GM18951 (cell line): ENCODE results near the gene HS1BP3.

ENCODE experiments used
- POLR2A ChIP-seq: IDR thresholded peaks from 4 replicates; pipeline ENCODE4 v1.6.1; 2011; ENCODE audit warnings: mild to moderate bottlenecking; ENCODE audit not compliant: insufficient read length, insufficient read depth; ENCODE audit errors: extremely low read depth
- in situ Hi-C: fragments of 300-500 bp; cut with MboI; formaldehyde crosslinking; loops from one replicate; pipeline ENCODE4 v1.12.0; 2022; ENCODE audit warnings: low sequenced_read_pairs, mixed read lengths, inconsistent platforms; ENCODE audit not compliant: unreplicated experiment

The HS1BP3 gene

DNA sequence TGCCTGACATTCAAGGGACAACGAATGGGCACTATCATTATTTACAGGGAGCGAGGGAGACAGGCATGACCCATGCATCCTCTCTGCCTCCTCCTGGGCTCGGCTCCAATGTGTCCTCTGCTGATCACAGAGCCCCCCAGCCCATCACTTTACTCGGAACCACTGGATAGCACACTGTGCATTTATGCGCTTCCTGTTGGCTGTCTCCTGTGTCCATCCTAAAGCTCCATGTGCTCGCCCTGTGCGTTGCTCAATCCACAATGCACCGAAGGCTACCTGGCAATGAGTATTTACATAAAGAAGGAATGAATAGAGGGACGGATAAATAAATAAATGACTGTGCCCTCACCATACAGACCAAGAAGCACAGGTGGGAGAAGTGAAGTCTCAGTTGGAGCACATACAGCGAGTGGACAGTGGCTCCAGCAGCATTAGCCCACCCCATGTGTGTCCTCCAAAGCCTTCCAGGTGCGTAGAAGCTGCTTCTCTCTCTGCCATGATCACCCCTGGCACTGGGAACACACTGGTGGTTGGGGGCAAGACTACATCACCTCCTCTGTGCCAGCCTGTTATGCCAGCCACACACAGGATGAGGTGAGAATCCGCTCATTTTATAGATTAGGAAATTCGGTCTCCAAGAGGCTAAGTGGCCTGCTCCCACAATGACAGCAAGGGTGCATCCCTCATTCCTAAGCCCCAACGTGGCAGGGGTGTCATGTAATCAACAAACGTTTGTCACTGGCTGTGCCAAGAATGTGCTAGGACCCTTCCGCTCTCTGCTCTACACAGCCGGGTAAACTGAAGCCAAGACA is 13.7 kb upstream of the HS1BP3 start:
- in situ Hi-C loops, result loop anchor here (10.0 kb wide), 1 partner anchor 300 kb away; no protein-coding TSS in a partner anchor
- no peak for TF ChIP-seq POLR2A

GRCh38 chr2:20664071-20664390 is 13.1 kb upstream of the HS1BP3 start:
- no peak for TF ChIP-seq POLR2A
- in situ Hi-C loops, result loop anchor here (10.0 kb wide), 1 partner anchor 301 kb away; no protein-coding TSS in a partner anchor

- TF ChIP-seq POLR2A, result no peak
- in situ Hi-C loops, result loop anchor here (10.0 kb wide), 1 partner anchor 301 kb away; no protein-coding TSS in a partner anchor
These were observed 12.5 kb upstream of the HS1BP3 start for GRCh38 chr2:20663196-20664070.

DNA sequence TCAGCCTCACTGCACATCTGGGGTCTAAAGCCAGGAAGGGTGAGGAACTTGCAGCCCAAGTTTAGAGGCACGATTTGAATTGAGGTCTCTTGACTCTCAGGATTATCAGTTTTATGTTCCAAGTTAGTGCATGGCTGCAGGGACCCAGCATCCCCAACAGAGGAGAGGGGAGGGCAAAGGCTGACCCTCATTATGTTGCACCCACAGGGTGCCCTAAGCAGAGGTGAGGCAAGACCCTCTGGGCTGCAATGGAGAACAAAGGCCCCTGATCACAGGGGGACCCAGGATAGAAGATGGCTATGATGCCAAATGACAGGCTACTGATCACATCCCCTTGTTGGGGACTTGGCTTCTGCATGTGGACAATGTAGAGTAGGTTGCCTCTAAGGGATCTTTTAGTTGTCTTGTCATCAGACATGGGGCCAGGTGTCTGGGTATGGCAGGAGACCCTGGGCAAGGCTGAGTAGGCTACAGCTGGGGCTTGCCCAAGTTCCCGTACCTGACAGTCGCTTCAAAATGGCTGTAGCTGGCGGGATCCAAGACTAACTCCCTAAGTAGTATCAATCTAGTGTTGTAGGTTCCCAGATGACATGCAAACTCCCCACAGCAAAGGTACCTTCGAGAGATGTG is 11.5 kb upstream of the HS1BP3 start:
- in situ Hi-C loops, result loop anchor here (10.0 kb wide), 1 partner anchor 302 kb away; no protein-coding TSS in a partner anchor
- no peak for TF ChIP-seq POLR2A

DNA sequence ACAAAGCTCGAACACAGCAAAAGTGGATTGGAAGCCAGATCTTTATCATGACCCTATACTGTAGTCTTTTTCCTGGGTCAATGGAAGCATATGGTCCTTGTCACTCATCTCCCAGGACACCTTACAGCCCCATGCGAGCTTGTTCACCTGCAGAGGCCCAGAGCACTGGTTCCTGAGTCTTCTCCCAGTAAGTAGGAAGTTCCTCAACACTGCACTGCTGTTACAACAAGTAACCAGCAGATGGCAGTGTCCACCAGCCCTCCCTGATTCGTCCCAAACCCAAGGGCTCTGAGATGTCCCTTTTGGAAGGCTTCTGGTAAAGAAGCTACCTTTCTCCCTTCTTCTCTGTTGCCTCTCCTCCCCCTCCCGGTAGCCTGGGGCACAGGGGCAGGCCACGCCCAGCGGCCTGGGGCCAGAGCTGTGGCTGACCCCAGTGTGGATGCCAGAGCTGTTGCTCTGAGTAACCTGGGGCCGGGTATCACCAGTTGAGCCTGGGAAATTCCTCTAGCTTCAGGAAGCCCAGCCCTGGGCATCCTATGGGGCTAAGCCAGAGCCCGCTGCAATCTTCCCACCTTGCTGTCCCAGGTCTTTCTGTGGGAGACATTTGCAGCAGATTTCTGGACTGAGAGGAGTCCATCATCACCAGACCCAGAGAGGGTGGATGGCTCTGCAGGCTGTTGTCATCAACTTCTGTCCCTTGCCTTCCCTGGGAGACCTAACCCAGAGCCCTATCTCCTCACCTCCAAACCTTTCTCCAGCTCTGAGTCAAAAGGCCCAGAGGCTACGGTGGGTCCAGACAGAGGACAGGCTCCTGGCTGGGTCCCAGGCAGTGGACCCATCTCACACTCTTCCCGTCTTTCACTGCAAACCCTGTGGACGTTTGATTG is 10.8 kb upstream of the HS1BP3 start:
- no peak for TF ChIP-seq POLR2A
- in situ Hi-C loops, result loop anchor here (10.0 kb wide), 1 partner anchor 303 kb away; no protein-coding TSS in a partner anchor

GRCh38 chr2:20660506-20661420 is 9.9 kb upstream of the HS1BP3 start:
- in situ Hi-C loops, result loop anchor here (10.0 kb wide), 1 partner anchor 304 kb away; no protein-coding TSS in a partner anchor
- TF ChIP-seq POLR2A, result no peak

DNA sequence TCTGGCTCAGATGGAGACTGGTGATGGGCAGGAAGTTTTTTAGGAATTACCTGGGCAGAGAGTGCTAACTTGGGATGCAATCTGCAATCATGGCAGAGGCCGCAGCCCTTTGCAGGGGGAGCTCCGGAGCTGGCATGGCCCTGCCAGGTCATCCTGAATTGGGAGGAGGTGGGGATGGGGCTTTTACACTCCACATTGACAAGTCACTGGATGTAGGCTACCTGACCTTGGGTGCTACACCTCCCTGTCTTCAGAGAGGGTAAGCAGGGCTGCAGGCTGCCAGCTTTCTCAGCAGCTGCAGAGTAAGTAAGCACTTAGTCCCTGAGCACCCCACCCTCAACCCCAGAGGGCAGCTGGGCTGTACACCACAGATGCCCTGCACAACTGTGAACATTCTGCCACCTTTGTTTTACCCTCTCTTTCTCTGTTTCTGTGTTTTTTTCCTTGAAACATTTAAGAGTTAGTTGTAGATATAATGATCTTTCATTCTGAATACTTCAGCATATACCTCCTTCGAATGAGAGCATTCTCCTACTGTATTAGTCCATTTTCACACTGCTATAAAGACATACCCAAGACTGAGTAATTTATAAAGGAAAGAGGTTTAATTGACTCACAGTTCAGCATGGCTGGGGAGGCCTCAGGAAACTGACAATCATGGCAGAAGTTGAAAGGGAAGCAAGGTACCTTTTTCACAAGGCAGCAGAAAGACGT is 6.8 kb upstream of the HS1BP3 start:
- in situ Hi-C loops, result no loop called here
- no peak for TF ChIP-seq POLR2A

DNA sequence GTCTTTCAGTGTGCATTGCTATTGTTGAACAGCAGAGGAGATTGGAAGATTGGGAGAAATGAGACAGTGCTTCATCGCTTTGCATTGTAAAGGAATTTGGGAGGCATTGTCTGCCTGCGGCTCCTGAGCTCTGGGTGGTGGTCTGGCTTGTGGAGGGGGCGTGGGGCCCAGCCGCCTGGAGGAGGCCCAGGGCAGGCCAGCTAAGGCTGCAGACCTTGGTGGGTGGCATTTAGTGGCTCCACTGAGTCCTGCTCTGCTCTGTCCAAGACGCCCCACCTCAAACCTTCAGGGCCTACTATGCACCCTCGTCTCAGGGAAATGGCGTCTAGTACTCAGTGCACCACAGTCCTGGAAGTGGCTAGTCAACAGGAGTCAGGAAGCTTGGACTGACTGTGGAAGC is 5.7 kb upstream of the HS1BP3 start:
- in situ Hi-C loops, result no loop called here

DNA sequence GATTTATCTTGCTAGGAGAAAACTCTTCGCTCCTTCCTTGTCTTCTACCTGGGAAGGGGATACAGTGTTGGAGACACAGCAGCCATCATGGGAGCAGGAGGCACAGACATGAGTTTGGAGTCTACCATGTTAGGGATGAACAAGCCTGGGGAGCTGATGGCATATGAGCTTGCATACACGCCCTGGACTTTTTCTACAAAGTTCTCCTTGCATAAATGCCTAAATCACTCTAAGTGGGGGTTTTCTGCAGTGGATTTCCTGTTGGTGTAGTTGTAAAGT is 3.6 kb upstream of the HS1BP3 start:
- in situ Hi-C loops, result no loop called here
- TF ChIP-seq POLR2A, result no peak

More for the DNA sequence above, 5.7 kb upstream of the HS1BP3 start:
- TF ChIP-seq POLR2A, result no peak

GRCh38 chr2:20653695-20654534 is 3.0 kb upstream of the HS1BP3 start:
- in situ Hi-C loops, result no loop called here
- no peak for TF ChIP-seq POLR2A
